ENCODE data around the gene HNRNPU. TPM values are rescaled to one million over a fixed set of nuclear protein-coding genes. Genes with fewer than 3 reads are reported as not detected.

HNRNPU gene
- total and polyA plus RNA-seq, 11 donors, result 85.6 to 218 (median 167) TPM

DNA sequence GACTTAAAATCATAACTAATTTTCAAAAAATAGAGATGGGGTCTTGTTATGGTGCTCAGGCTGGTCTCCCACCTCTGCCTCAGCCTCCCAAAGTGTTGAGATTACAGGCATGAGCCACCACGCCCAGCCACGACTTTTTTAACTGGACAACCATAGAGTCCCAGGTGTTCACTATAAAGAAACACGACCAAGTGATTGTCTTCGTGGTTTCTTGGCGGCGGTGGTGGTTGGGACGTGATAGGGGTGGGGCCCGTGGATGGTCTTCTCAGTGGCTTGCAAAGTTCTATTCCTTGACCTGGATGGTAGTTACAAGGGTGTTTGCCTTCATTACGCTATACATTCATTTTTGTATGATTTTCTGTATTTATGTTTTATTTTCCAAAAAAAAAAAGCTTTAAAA is 63.5 kb downstream of the HNRNPU start:
- Histone ChIP-seq H3K9me3 (no peaks in the 10 kb centered on the region), H3K27ac (no peak overlapping the region), H3K4me3 (no peak overlapping the region), H3K36me3 (no peaks in the 10 kb centered on the region), H3K4me1 (peaks cover 0 to 4% (median 0%) of the 10 kb centered on the region in 12 donors), H3K27me3 (no peaks in the 10 kb centered on the region)
- 83 to 92% (median 87%) methylated on average over 9 of the region's 9 CpGs for WGBS, 4 donors
- no peak for ATAC-seq
- TF ChIP-seq POLR2A (IDR thresholded peaks at IDR 0.05), result no peak
- TF ChIP-seq, protein P1, sequence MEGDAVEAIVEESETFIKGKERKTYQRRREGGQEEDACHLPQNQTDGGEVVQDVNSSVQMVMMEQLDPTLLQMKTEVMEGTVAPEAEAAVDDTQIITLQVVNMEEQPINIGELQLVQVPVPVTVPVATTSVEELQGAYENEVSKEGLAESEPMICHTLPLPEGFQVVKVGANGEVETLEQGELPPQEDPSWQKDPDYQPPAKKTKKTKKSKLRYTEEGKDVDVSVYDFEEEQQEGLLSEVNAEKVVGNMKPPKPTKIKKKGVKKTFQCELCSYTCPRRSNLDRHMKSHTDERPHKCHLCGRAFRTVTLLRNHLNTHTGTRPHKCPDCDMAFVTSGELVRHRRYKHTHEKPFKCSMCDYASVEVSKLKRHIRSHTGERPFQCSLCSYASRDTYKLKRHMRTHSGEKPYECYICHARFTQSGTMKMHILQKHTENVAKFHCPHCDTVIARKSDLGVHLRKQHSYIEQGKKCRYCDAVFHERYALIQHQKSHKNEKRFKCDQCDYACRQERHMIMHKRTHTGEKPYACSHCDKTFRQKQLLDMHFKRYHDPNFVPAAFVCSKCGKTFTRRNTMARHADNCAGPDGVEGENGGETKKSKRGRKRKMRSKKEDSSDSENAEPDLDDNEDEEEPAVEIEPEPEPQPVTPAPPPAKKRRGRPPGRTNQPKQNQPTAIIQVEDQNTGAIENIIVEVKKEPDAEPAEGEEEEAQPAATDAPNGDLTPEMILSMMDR (IDR thresholded peaks at IDR 0.05), result no peak
- no peak for DNase-seq
- intact Hi-C loops (cut with DNase I), result loop anchor here in 9 of 10 donors (1.0 to 5.0 kb wide), 4 partner anchors 241 to 244 kb away; no protein-coding TSS in a partner anchor

Other genes with a start within 250 kb of the HNRNPU start
- gene DESI2, start 211.4 kb downstream of the HNRNPU start, total RNA-seq, result 10 to 100 TPM; 18.7 to 34.2 (median 23.1) TPM
- 10 to 100 TPM in 1 of 2 donors, 1 to 10 TPM in 1; 8.2 to 22.4 TPM for gene DESI2, start 211.4 kb downstream of the HNRNPU start, polyA plus RNA-seq
- gene COX20, start 28.9 kb downstream of the HNRNPU start, total RNA-seq, result 10 to 100 TPM; 43.5 to 77.4 (median 59.8) TPM
- 100 to 1,000 TPM in 1 of 2 donors, 10 to 100 TPM in 1; 58.3 to 122 TPM for gene COX20, start 28.9 kb downstream of the HNRNPU start, polyA plus RNA-seq